SK-N-SH (cell line): ENCODE data around the gene MS4A10. TPM values are rescaled to one million over a fixed set of nuclear protein-coding genes. Genes with fewer than 3 reads are reported as not detected.

Source experiments
- CTCF ChIA-PET: fragments of 300-600, 350-600 bp; formaldehyde crosslinking; extraction: SDS; loops from one replicate; lab custom pipeline; 2021; lab: Yijun Ruan, JAX
- POLR2A ChIA-PET: fragments of 350-600 bp; sonication (Branson Sonifier 250); formaldehyde crosslinking; extraction: SDS; loops from one replicate; lab custom pipeline; 2020; ENCODE audit warnings: antibody characterized with exemption, inconsistent platforms; lab: Yijun Ruan, JAX
- DNase-seq: peaks from one replicate; pipeline ENCODE4 v3.0.0; 2012
- H2AFZ ChIP-seq: fragments of 200-600 bp; sonication (generic); 2 replicates; pipeline ENCODE4 v1.8.1; 2016; ENCODE audit warnings: antibody characterized with exemption, mild to moderate bottlenecking, low read depth
- H3F3A ChIP-seq: fragments of 200-600 bp; sonication (generic); replicated peaks from 2 replicates; pipeline ENCODE3; 2016; ENCODE audit warnings: antibody characterized with exemption, mild to moderate bottlenecking; ENCODE audit not compliant: insufficient read depth
- H3K27ac ChIP-seq, 2 experiments: fragments of 200-500 bp in 1 of 2; fragments of 200-600 bp in 1 of 2; sonication (Bioruptor generic) in 1 of 2; sonication (generic), shearing (Covaris generic) in 1 of 2; 2 replicates each; pipeline versions ENCODE4 v1.5.1 to v1.6.1; 2014 to 2016; ENCODE audit warnings: low read depth in 2 of 2, inconsistent platforms in 1 of 2, low read length in 1 of 2, mild to moderate bottlenecking in 1 of 2, mixed read lengths in 1 of 2
- H3K27me3 ChIP-seq: fragments of 200-600 bp; sonication (generic), shearing (Covaris generic); 2 replicates; pipeline ENCODE4 v1.6.1; 2016; ENCODE audit warnings: mixed run types; ENCODE audit not compliant: insufficient read depth
- H3K36me3 ChIP-seq, 2 experiments: fragments of 200-500 bp in 1 of 2; fragments of 200-600 bp in 1 of 2; sonication (Bioruptor generic) in 1 of 2; sonication (generic) in 1 of 2; replicated peaks in 1 of 2; 2 replicates each; pipeline versions ENCODE3 to v1.5.1; 2014 to 2016; ENCODE audit warnings: low read length in 1 of 2, mild to moderate bottlenecking in 1 of 2; ENCODE audit not compliant: insufficient read depth in 2 of 2, control insufficient read depth in 1 of 2
- H3K4me1 ChIP-seq, 2 experiments: fragments of 200-500 bp in 1 of 2; fragments of 200-600 bp in 1 of 2; sonication (Bioruptor generic) in 1 of 2; sonication (generic), shearing (Covaris generic) in 1 of 2; 2 replicates each; pipeline versions ENCODE4 v1.5.1 to v1.6.1; 2014 to 2016; ENCODE audit warnings: low read depth in 1 of 2, low read length in 1 of 2, mixed run types in 1 of 2; ENCODE audit not compliant: insufficient read depth in 2 of 2, control insufficient read depth in 1 of 2
- H3K4me2 ChIP-seq: fragments of 200-600 bp; sonication (generic), shearing (Covaris generic); 2 replicates; pipeline ENCODE4 v1.6.1; 2017; ENCODE audit warnings: mixed run types
- H3K4me3 ChIP-seq, 2 experiments: fragments of 200-500 bp in 1 of 2; fragments of 200-600 bp in 1 of 2; sonication (Bioruptor generic) in 1 of 2; sonication (generic), shearing (Covaris generic) in 1 of 2; 2 replicates each; pipeline versions ENCODE4 v1.5.1 to v1.8.1; 2014 to 2016; ENCODE audit warnings: low read depth in 2 of 2, inconsistent platforms in 1 of 2, low read length in 1 of 2, mild to moderate bottlenecking in 1 of 2, mixed read lengths in 1 of 2, moderate library complexity in 1 of 2
- H3K79me2 ChIP-seq: fragments of 200-600 bp; sonication (generic); 2 replicates; pipeline ENCODE4 v1.8.1; 2017; ENCODE audit warnings: mild to moderate bottlenecking; ENCODE audit not compliant: insufficient read depth
- H3K9ac ChIP-seq: fragments of 200-600 bp; sonication (generic); 2 replicates; pipeline ENCODE4 v1.6.1; 2017; ENCODE audit warnings: mixed run types
- H3K9me2 ChIP-seq: fragments of 200-600 bp; sonication (generic); 2 replicates; pipeline ENCODE4 v1.6.1; 2017; ENCODE audit warnings: mixed run types
- H3K9me3 ChIP-seq: fragments of 200-600 bp; sonication (generic); 2 replicates; pipeline ENCODE4 v1.6.1; 2017; ENCODE audit warnings: mixed run types, mild to moderate bottlenecking, moderate library complexity
- H4K20me1 ChIP-seq: fragments of 200-600 bp; sonication (generic); 2 replicates; pipeline ENCODE4 v1.6.1; 2017; ENCODE audit warnings: mild to moderate bottlenecking, mixed run types; ENCODE audit not compliant: insufficient read depth
- CHD2 ChIP-seq: fragments of 150-350 bp; IDR thresholded peaks from 2 replicates; pipeline ENCODE4 v1.6.1; 2018; ENCODE audit warnings: low read length; ENCODE audit not compliant: partially characterized antibody
- CTCF ChIP-seq: fragments of 200-600 bp; sonication (generic); IDR thresholded peaks from 2 replicates; pipeline ENCODE4 v1.6.1; 2017; ENCODE audit warnings: antibody characterized with exemption, mild to moderate bottlenecking, moderate library complexity
- ELF1 ChIP-seq: IDR thresholded peaks from 2 replicates; pipeline ENCODE4 v1.4.0; 2012
- EP300 ChIP-seq, 2 experiments: IDR thresholded peaks; 2 replicates each; pipeline versions ENCODE4 v1.4.0 to v1.6.1; 2012; ENCODE audit warnings: borderline replicate concordance in 1 of 2, low read depth in 1 of 2, low read length in 1 of 2
- GABPA ChIP-seq: IDR thresholded peaks from 2 replicates; pipeline ENCODE4 v1.4.0; 2012; ENCODE audit warnings: low read depth, mild to moderate bottlenecking
- JUND ChIP-seq: IDR thresholded peaks from 2 replicates; pipeline ENCODE4 v1.4.0; 2012
- MAX ChIP-seq: IDR thresholded peaks from 2 replicates; pipeline ENCODE4 v1.4.0; 2012; ENCODE audit warnings: low read depth
- MEF2A ChIP-seq: IDR thresholded peaks from 2 replicates; pipeline ENCODE4 v1.4.0; 2012; ENCODE audit warnings: low read depth, borderline replicate concordance
- NFIC ChIP-seq: IDR thresholded peaks from 2 replicates; pipeline ENCODE4 v1.4.0; 2012; ENCODE audit warnings: borderline replicate concordance
- RAD21 ChIP-seq: IDR thresholded peaks from 2 replicates; pipeline ENCODE4 v1.6.1; 2012; ENCODE audit warnings: mild to moderate bottlenecking, low read length
- RFX5 ChIP-seq: IDR thresholded peaks from 2 replicates; pipeline ENCODE4 v1.6.1; 2012; ENCODE audit warnings: mild to moderate bottlenecking, improper control_type of control experiment, low read length
- SIN3A ChIP-seq: IDR thresholded peaks from 2 replicates; pipeline ENCODE4 v1.6.1; 2012; ENCODE audit warnings: low read depth, mild to moderate bottlenecking, low read length, moderate library complexity, borderline replicate concordance
- TAF1 ChIP-seq: IDR thresholded peaks from 2 replicates; pipeline ENCODE4 v1.6.1; 2012; ENCODE audit warnings: low read depth, mild to moderate bottlenecking, low read length, moderate library complexity, borderline replicate concordance
- TCF12 ChIP-seq: IDR thresholded peaks from 2 replicates; pipeline ENCODE4 v1.4.0; 2012
- TEAD4 ChIP-seq: IDR thresholded peaks from 2 replicates; pipeline ENCODE4 v1.4.0; 2012; ENCODE audit warnings: mild to moderate bottlenecking, borderline replicate concordance; ENCODE audit not compliant: insufficient read depth
- WGBS: methylation state at CpG from one replicate; pipeline ENCODE4 v1.1.6; 2017; ENCODE audit warnings: low lambda C conversion rate; 5-methylcytosine and 5-hydroxymethylcytosine counted together
- polyA plus RNA-seq, 3 experiments: library from polyadenylated mRNA; depleted of rRNA; stranded (reverse); fragments of >200 nt; gene quantifications; 2 replicates each; pipeline ENCODE4 v1.2.3, GENCODE V29; 2012
- TF ChIP-seq, protein P1 (sequence below): IDR thresholded peaks from 2 replicates; pipeline ENCODE4 v1.4.0; 2012; ENCODE audit warnings: low read depth, borderline replicate concordance

The MS4A10 gene
- polyA plus RNA-seq, 1 of the 3 experiments (the other 2 are of a cell fraction), result not detected

DNA sequence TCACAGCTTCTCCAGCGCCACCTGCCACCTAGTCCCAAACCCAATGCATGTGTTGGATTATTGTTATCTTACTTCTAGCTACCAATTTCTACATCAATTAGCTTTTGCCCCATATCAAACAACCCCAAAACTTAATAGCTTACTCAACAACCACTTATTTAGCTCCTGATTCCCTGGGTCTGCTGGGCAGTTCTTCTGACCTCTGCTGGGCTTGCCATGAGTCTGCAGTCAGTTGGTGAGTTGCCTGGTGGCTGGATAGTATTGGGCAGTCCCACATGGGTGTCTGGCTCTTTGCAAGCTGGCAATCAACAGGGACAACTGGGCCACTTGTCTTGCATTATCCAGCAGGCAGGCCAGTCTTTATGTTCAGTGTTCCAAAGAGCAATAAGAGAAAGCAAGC, 42.1 kb upstream of the MS4A10 start:
- WGBS, result 0% methylated on average over 1 of the region's 1 CpG
- H3K79me2 ChIP-seq, result no peaks in the 10 kb centered on the region

GRCh38 chr11:60744114-60744513, 41.0 kb upstream of the MS4A10 start:
- H3K4me3 ChIP-seq, result no peak overlapping the region
- no peak overlapping the region for H3K4me2 ChIP-seq
- H3K27ac ChIP-seq, result no peak overlapping the region
- no peaks in the 10 kb centered on the region for H3K9me2 ChIP-seq
- no peaks in the 10 kb centered on the region; the same call in 1 of the 2 replicates for H3K27me3 ChIP-seq
- no peaks in the 10 kb centered on the region for H3K79me2 ChIP-seq
- WGBS, result 7% methylated on average over 5 of the region's 5 CpGs
- no peaks in the 10 kb centered on the region for H3K36me3 ChIP-seq
- CTCF ChIA-PET, result interaction anchor here (0.7 to 0.9 kb wide), 2 partner anchors 9 to 87 kb away, joined by 3 read pairs; no protein-coding TSS in a partner anchor
- POLR2A ChIA-PET, result no interaction called here
- no peak overlapping the region for H3K9ac ChIP-seq
- H3K9me3 ChIP-seq, result no peaks in the 10 kb centered on the region
- H4K20me1 ChIP-seq, result no peaks in the 10 kb centered on the region
- H2AFZ ChIP-seq, result no peak overlapping the region
- H3K4me1 ChIP-seq, result no peaks in the 10 kb centered on the region
- no peak for DNase-seq
- no peaks in the 10 kb centered on the region for H3F3A ChIP-seq
- TF ChIP-seq JUND (no peak), SIN3A (no peak), TCF12 (no peak), RAD21 (no peak), GABPA (no peak), ELF1 (no peak), MAX (no peak), TEAD4 (no peak), CHD2 (no peak), CTCF (no peak), EP300 (IDR thresholded peaks at IDR 0.05; ENCODE audit: borderline replicate concordance in 1 of 2, low read depth in 1 of 2, low read length in 1 of 2) (no peak)

More for the DNA sequence above, 42.1 kb upstream of the MS4A10 start:
- Histone ChIP-seq H4K20me1 (no peaks in the 10 kb centered on the region), H2AFZ (no peak overlapping the region), H3K9me2 (no peaks in the 10 kb centered on the region), H3K27ac (no peak overlapping the region), H3K9ac (no peak overlapping the region), H3K27me3 (peaks cover 8% of the 10 kb centered on the region; the same call in 1 of the 2 replicates), H3F3A (no peaks in the 10 kb centered on the region), H3K9me3 (no peaks in the 10 kb centered on the region), H3K36me3 (no peaks in the 10 kb centered on the region), H3K4me1 (no peaks in the 10 kb centered on the region), H3K4me2 (no peak overlapping the region), H3K4me3 (no peak overlapping the region)
- POLR2A ChIA-PET, result no interaction called here
- no peak for DNase-seq
- TF ChIP-seq NFIC (no peak), MEF2A (no peak), JUND (no peak), RFX5 (no peak), TAF1 (no peak), SIN3A (no peak)
- TF ChIP-seq, protein P1, sequence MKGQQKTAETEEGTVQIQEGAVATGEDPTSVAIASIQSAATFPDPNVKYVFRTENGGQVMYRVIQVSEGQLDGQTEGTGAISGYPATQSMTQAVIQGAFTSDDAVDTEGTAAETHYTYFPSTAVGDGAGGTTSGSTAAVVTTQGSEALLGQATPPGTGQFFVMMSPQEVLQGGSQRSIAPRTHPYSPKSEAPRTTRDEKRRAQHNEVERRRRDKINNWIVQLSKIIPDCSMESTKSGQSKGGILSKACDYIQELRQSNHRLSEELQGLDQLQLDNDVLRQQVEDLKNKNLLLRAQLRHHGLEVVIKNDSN, result no peak
- CTCF ChIA-PET, result no interaction called here
